HuH-7.5 (cell line): ENCODE measurements around the gene TTLL5.
"Not testable (repeated sequence)": the region's sequence is repeated elsewhere in the genome, so short reads cannot be mapped to it uniquely, and the experiment has no call there.

Source experiments
- DNase-seq: peaks from one replicate; pipeline ENCODE4 v3.0.0; 2011; ENCODE audit warnings: low spot score

The TTLL5 gene

DNA sequence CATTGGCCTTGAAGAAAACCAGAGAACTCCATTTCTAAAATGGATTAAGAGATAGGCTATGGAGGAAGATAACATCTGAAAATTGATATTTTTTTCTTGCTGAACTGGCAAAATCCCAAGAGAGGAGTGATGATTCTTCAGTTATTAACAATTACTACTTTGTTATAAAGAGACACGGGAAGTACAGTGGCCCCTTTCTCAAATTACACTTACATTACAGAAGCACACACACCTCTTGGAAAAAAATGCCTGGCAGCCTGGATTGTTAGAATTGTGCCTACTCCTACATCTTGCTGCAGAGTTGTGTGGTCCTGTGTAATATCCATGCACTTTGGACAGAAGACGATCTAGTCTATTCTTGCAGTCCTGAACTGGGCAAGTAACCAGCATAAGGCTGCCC, 249.0 kb downstream of the TTLL5 start:
- DNase-seq: no peak

DNA sequence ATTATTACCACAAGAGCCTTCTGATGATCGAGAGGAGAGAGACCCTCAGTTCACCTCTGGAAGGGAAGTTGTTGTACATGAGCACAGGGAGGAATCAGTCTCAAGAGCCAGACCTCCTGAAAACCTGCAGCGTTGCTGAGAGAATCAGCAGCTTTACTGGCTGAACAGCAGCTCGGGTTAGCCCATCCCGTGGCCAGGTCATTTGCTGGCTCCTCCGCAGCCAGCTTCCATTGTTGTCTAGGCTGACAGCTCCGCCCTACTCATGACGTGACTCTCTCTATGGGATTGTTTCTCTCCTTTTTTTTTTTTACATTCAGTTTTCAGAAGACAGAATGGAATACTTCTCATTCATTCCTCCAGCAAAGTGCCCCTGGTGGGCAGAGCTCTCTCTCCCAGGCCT, 250.8 kb downstream of the TTLL5 start:
- no peak for DNase-seq

DNA sequence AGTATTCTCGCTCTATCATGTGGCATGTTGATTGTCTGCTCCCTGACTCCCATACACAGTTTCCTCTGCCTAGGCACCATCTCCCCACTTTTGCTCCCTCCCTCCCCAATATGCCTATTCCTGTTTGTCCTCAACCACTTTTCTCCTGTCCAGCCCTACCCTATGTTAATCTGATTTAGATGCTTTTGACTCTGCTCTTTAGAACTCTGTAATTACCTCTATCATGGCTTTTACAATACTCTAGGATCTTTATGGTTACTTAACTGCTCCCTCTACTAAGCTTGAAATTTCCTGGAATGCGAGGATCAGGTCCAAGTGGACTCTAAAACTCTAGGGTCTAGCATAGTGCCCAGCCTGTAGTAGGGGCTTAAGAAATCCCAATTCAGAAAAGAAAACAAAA, 252.1 kb downstream of the TTLL5 start:
- DNase-seq: no peak

DNA sequence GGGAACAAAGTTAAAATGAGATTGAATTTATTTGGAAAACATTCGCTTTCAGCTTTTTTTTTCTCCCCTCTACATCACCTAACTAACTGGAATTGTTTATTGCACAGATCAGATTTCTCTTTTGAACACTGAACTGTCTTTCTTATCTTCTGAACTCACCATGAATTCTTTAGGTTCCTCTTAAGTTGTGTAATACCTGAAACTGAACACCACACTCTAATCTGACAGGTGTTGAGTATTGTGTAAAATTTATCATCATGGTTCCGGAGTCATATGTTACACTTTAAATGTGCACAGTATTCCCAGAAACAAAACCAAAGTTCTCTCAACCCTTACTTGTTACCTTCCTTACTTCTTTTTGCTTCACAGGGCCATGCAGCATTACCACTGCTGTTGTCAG, 254.0 kb downstream of the TTLL5 start:
- no peak for DNase-seq

DNA sequence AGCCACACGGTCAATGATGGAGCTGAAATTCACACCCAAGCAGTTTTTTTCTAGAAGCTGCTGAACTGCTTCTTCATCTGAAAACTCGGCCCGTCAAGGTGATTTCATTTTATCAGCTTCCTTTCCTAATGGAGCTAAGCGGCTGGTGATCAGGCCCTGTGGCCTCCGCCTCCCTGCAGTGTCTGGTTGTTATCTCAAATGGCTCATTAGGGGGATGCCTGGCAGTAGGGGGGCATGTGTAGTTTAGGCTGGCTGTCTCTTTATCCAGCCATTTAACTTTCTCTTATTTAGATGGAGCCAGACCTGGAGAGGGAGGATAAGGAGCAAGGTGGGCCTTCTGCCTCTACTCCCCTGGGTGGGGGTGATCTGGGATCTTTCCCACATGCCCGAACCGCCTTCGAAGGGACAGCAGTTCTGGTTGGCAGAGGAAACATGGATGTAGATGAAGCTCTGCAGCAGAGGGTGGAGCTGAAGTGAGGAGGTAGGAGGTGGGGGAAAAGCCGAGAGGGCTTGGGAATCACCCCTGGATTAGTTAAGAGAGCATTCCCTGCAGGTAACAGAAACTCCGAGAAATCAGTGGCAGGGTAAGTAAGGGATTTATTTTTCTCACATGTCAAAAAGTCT, 256.4 kb downstream of the TTLL5 start:
- DNase-seq: no peak

DNA sequence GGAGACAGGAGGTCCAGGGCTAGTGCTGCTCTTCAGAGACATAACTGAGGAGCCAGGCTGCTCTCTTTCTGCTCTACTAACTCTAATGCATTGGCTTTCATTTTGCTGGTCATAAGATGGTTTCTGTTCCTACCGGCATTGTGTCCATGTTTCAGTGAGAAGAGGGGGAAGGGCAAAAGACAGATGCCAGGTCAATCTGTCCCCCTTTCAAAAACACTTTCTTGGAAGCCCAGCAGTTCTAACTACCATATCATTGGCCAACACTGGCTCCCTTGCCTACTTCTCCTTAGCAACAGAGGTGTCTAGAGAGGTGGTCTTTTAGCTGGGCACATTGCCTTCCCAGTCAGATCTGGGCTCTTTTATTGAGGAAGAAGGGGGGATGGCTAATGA, 256.9 kb downstream of the TTLL5 start:
- DNase-seq: no peak

DNA sequence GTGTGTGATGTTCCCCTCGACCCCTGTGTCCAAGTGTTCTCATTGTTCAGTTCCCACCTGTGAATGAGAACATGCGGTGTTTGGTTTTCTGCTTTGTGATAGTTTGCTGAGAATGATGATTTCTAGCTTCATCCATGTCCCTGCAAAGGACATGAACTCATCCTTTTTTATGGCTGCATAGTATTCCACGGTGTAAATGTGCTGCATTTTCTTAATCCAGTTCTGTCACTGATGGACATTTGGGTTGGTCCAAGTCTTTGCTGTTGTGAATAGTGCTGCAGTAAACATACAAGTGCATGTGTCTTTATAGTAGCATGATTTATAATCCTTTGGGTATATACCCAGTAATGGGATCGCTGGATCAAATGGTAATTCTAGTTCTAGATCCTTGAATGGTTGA, 259.4 kb downstream of the TTLL5 start:
- not testable (repeated sequence) for DNase-seq

DNA sequence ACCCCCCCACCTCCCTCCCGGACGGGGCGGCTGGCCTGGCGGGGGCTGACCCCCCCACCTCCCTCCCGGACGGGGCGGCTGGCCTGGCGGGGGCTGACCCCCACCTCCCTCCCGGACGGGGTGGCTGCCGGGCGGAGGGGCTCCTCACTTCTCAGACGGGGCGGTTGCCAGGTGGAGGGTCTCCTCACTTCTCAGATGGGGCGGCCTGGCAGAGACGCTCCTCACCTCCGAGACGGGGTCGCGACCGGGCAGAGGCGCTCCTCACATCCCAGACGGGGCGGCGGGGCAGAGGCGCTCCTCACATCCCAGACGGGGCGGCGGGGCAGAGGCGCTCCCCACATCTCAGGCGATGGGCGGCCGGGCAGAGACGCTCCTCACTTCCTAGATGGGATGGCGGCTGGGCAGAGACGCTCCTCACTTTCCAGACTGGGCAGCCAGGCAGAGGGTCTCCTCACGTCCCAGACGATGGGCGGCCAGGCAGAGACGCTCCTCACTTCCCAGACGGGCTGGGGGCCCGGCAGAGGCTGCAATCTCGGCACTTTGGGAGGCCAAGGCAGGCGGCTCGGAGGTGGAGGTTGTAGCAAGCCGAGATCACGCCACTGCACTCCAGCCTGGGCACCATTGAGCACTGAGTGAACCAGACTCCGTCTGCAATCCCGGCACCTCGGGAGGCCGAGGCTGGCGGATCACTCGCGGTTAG, 264.2 kb downstream of the TTLL5 start:
- not testable (repeated sequence) for DNase-seq

DNA sequence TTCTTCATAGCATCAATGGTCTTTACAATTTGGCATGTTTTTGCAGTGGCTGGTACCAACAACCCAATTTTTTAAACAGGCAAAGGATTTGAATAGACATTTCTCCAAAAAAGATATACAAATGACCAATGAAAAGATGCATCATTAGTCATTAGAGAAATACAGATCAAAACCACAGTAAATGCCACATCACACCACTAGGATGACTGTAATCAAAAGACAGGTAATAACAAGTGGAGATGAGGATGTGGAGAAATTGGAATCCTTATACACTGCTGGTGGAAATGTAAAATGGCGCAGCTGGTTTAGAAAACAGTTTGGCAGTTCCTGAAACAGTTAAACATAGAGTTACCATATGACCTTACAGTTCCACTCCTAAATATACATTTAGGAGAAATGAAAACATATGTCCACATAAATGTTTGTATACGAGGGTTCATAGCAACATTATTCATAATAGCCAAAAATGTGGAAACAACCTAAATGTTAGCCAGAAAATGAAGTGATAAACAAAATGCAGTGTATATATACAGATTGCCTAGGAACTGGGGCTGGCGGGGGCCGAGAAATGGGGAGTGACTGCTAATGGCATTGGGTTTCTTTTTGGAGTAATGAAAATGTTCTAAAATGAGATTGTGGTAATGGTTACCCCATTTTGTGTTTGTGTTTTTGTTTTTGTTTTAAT, 265.5 kb downstream of the TTLL5 start:
- DNase-seq: no peak

DNA sequence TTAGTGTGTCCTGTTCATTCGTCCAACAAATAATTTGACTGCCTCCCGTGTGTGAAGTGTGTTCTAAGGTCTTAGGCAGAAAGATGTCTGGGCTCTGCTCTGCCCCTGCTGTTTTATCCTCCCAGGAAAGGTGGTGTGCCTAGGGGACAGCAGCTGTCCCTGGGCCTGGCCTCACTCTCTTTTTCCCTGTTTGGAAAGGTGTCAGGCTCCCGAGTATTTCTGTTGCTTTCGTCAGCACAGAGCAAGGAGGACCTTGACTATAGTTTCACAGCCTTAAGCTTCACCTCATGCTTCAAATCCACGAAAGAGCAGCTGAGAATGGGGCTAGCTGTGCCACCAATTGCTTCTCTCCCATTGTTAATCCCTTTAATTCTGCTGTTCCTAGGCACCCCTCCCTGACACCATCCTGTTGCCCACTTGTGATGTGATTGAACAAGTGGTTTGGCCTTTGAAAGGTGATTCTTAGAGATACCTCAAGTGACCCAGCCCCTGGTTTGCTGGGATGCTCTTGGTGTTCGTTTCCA, 266.6 kb downstream of the TTLL5 start:
- no peak for DNase-seq

DNA sequence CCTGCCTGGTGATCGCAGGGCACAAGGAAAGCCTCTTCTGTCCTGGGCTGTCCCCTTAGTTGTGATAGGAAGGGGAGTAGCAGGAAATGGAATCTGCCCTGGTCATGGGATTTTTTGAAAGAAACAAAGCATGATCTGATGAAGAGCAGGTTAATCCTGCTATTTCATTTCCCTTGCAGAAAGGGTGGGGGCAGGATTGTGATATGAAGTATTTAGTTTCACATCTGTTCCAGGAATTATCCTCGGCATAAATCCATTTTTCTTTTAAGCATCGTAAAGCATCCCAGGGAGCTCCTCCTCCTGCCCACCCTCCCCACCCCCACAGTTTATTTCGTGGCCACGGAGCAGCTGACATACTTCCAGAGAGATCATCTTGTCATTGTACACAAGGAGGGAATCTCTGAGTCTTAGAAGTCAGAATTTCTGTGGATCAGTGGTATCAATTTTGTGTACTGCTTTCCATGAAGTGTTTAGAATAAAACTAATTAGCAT, 267.7 kb downstream of the TTLL5 start:
- DNase-seq: no peak

DNA sequence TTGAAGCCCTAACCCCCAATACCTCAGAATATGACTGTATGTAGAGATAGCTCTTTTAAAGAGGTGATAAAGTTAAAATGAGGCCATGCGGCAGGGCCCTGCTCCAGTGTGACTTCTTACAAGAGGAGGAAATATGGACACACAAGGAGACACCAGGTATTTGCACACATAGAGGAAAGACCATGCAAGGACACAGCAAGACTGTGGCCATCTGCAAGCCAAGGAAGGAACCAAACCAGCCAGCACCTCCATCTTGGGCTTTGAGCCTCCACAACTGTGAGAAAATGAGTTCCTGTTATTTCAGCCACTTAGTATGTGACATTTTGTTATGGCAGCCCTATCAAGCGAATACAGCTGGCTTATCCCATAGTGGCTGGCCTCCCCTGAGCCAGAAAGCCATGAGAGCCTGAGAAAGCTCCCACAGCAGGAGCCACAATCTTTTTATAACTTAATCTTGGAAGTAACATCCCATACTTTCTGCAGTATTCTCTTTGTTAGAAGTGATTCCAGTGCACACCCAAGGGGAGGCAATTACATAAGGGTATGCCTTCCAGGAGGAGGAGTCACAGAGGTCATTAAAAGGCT, 272.8 kb downstream of the TTLL5 start:
- no peak for DNase-seq

DNA sequence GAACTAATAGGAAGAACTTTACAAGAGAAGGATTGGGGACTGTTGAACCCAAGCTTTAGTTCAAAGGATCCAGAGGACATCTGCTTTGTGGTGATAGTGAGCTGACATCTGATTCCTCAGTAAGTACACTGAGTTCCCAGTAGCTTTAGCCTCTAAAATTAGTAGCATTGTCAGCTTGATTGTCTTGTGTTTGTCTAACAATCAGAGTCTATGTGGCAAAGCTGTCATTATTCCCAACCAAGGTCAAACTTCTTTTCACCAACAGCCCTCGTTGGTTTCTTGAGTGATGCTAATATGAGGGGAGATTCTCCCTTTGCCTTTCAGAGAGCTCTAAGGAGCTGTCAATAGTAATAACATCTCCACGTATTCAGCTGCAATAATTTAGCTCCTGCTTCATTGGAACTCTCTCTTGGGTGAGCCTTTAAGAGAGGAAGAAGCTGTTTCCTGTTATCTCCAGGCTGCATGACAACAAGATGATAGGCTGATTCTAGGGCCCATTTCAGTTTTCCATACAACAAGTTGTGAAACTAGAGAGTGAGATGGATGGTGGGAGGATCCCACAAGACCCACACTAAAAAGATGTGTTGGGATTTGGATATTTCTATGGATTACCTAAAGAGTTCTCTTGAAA, 274.1 kb downstream of the TTLL5 start:
- DNase-seq: no peak

DNA sequence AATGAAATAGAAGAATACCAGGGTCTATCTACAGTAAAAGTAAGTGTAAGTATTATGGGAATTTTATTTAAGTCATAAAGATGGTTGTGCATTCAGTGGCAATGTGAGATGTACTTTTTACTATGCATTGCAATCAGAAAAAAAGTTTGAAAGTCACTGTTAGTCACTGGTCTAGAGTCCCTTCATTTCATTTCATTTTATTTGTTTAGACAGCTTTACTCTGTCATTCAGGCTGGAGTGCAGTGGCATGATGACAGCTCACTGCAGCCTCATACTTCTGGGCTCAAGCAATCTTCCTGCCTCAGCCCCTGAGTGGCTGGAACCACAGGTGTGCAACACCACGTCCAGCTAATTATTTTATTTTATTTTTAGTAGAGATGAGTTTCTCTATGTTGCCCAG, 278.2 kb downstream of the TTLL5 start:
- DNase-seq: no peak

DNA sequence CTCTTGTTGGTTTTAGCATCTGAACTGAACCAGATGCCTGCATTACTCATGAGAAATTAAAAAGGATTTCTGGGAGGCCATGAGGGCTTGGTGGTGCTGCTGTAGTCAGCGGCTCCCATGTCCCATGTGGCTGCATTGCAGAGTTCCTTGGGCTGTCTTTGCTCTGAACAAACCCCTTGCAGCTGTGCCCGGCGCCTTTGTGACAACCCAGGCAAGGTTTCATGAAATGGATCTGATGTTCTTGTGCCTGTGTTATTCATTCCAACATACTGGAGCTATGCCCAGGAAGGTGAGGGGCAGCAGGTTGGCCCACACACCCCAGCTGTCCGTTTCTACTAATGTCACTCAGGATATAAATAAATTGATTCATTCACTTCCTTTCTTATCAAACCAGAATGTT, 280.0 kb downstream of the TTLL5 start:
- DNase-seq: no peak

DNA sequence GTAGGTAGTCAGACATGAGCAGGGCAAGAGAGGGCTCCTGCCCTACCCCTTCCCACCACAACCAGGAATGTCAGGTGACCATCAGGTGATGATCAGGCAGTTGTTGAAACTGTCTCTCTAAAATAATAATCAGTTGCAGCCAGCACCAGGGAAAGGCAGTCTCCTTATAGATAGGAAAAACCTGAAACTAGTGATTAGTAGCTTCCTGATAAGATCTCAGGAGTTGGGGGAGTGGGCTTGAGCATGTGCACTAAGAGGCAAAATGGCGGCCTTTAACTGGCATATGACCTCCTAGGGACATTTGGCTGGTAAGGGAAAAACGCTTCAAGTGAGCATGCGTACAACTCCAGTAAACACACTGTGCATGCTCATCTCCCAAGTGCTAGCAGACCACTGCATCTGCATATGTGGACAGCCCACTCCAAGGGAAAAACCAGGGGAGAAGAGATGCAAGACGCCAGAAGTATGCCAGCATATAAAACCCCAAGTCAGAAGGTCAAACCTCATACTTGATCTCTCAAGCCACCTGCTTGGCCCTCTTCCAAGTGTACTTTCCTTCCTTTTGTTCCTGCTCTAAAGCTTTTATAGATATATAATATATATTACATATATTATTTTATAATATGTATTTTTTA, 283.7 kb downstream of the TTLL5 start:
- no peak for DNase-seq

DNA sequence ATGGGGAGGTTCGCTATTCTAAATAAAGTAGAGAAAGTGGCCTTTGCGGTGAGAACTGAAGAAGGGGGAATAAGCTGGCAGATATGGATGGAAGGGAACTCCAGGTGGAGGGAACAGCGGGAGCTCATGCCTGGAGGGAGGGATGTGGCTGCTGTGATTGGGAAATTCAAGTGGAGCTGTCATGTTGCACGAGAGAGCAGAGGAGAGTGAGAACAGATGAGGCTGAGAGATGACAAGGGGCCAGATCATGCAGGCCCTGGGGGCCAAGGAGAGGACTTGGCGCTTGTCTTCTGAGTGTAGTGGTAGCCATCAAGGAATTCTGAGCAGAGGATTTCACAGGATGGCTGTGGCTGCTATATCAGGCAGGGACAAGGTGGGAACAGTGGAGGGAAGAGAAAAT, 285.7 kb downstream of the TTLL5 start:
- DNase-seq: no peak

DNA sequence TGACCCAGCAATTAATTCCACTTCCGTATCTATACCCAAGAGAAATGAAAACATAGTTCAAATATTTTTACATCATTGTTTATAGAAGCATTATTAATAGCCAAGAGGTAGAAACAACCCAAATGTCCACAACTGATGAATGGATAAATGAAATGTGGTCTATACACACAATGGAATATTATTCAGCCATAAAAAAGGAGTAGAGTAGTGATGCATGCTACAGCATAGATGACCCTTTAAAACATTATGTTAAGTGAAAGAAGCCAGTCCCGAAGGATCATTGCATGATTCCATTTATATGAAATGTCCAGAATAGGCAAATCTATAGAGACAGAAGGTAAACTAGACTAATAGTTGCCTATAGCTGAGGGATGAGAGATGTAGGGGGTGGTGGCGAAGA, 291.4 kb downstream of the TTLL5 start:
- DNase-seq: no peak

DNA sequence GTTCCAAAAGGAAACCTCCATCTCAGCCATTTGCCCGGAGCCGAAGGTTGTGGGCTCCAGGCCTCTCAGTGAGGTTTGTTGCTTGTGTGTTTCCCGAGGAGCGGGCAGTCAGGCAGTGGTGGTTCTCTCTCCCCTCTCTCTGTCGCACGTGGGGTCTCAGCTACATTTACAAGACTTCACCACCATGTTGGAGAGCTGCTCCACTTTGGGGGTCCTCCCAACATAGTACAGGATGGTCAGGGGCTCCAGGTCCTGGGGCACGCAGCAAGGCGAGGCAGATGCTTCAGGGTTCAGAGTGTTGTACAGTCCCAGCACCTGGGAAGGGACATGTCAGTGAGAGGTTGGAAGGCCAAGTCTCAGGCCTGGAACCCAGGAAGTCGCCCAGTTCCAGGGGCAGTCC, 298.0 kb downstream of the TTLL5 start:
- no peak for DNase-seq

DNA sequence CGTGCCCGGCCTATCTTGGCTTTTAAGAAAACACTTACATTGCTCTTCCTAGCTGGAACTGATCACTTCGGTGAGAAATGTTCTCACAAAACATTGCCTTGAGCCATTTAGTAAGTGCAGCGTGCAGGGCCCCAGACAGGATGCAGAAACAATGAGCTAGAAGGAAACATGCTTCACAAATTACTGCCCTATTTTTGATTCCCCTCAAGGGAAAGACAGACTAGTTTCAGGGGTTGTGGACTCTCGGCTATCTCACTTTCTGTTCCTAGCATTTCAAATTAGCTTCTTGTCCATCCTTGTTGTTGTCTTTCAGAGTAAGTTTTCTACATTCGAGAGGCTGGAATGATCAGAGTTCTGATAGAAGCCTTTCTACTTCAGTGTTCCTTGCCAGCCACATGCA, 299.2 kb downstream of the TTLL5 start:
- DNase-seq: no peak

DNA sequence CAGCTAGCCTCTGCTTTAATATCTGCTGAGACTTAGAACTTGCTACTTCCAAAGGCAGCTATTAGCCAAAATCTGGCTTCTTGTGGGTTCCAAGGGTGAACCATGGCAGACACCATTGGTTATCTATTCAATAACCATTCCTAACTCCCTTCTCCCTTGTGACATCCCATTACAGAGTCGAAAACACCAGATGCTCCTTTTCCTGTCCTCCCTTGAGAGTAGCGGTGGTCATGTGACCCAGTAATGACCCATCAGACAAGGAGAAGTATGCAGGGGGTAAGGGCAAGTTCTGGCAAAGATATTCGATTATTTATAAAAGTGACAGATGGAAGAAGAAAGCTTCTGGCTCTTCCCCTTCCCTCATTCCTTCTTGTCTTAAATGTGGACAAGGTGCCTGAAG, 300.6 kb downstream of the TTLL5 start:
- DNase-seq: no peak

DNA sequence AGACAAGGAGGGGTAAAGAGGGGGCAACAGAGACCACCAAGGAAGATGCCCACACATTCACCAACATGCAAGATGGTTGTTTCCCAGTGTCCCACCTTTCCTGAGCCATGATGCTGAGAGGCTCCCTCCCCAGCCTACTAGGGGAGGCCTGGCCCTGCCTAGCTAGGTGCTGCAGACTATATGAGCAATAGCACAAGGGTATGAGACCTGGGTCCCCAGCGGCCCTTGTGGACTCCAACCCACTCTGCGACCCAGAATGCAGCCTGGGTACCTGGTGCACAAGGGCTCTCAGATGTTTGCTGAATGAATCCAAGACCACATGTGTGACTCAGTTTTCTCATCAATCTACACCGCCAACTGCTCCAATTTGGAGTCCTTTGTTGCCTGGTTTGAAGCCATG, 306.8 kb downstream of the TTLL5 start:
- DNase-seq: no peak
